Liver (tissue), 9 donors: ENCODE data around the gene ZDHHC14. TPM values are rescaled to one million over a fixed set of nuclear protein-coding genes. Genes with fewer than 3 reads are reported as not detected.
"Not testable (repeated sequence)": the region's sequence is repeated elsewhere in the genome, so short reads cannot be mapped to it uniquely, and the experiment has no call there.

Experiments
- DNase-seq: peaks from one replicate; pipeline ENCODE4 v3.0.0-alpha.2; 2017; ENCODE audit warnings: low spot score
- H3K27ac ChIP-seq, 2 donors: one replicate each; pipeline ENCODE4 v1.7.0; 2013; ENCODE audit warnings: inconsistent platforms in 2 of 2, low read length in 2 of 2, control low read depth in 1 of 2, low read depth in 1 of 2, mild to moderate bottlenecking in 1 of 2
- H3K27me3 ChIP-seq, 4 donors: one replicate each; pipeline versions ENCODE4 v1.6.1 to v1.7.0; 2013; ENCODE audit warnings: low read length in 3 of 4, inconsistent platforms in 1 of 4, mild to moderate bottlenecking in 1 of 4, moderate library complexity in 1 of 4; ENCODE audit not compliant: control insufficient read depth in 4 of 4, insufficient read depth in 4 of 4
- H3K36me3 ChIP-seq, 4 donors: one replicate each; pipeline versions ENCODE4 v1.6.1 to v1.7.0; 2013; ENCODE audit warnings: low read length in 3 of 4, mild to moderate bottlenecking in 3 of 4, low read depth in 1 of 4, moderate library complexity in 1 of 4; ENCODE audit not compliant: control insufficient read depth in 4 of 4, insufficient read depth in 3 of 4
- H3K4me1 ChIP-seq, 4 donors: one replicate each; pipeline versions ENCODE4 v1.6.1 to v1.7.0; 2013; ENCODE audit warnings: low read length in 3 of 4, mild to moderate bottlenecking in 3 of 4, moderate library complexity in 1 of 4; ENCODE audit not compliant: control insufficient read depth in 4 of 4, insufficient read depth in 4 of 4
- H3K4me3 ChIP-seq, 3 donors: one replicate each; pipeline versions ENCODE4 v1.6.1 to v1.7.0; 2013; ENCODE audit warnings: low read length in 3 of 3, control low read depth in 1 of 3, low read depth in 1 of 3, mild to moderate bottlenecking in 1 of 3
- H3K9ac ChIP-seq, 2 donors: one replicate each; pipeline ENCODE4 v1.7.0; 2013; ENCODE audit warnings: low read length in 2 of 2, mild to moderate bottlenecking in 2 of 2, moderate library complexity in 2 of 2, control low read depth in 1 of 2, low read depth in 1 of 2
- H3K9me3 ChIP-seq, 4 donors: one replicate each; pipeline versions ENCODE4 v1.6.1 to v1.7.0; 2013; ENCODE audit warnings: low read length in 3 of 4; ENCODE audit not compliant: control insufficient read depth in 4 of 4
- FOXA2 ChIP-seq: IDR thresholded peaks from 2 replicates; pipeline ENCODE4 v1.6.1; 2016; ENCODE audit warnings: antibody characterized with exemption
- GABPA ChIP-seq, 2 donors: IDR thresholded peaks in 1 of 2; conservative IDR thresholded peaks in 1 of 2; 2 replicates each; pipeline ENCODE4 v1.6.1; 2016; ENCODE audit warnings: antibody characterized with exemption in 2 of 2, mild to moderate bottlenecking in 1 of 2, moderate library complexity in 1 of 2
- HNF4G ChIP-seq: IDR thresholded peaks from 2 replicates; pipeline ENCODE4 v1.6.1; 2016; ENCODE audit warnings: antibody characterized with exemption
- JUND ChIP-seq, 2 donors: IDR thresholded peaks; 2 replicates each; pipeline ENCODE4 v1.6.1; 2016; ENCODE audit warnings: antibody characterized with exemption in 2 of 2
- RAD21 ChIP-seq, 2 donors: IDR thresholded peaks; 2 replicates each; pipeline ENCODE4 v1.6.1; 2016; ENCODE audit warnings: antibody characterized with exemption in 2 of 2, mild to moderate bottlenecking in 2 of 2
- REST ChIP-seq: IDR thresholded peaks from 2 replicates; pipeline ENCODE4 v1.6.1; 2016; ENCODE audit warnings: antibody characterized with exemption, mild to moderate bottlenecking
- SP1 ChIP-seq: IDR thresholded peaks from 2 replicates; pipeline ENCODE4 v1.6.1; 2018; ENCODE audit warnings: antibody characterized with exemption, mild to moderate bottlenecking
- WGBS: extraction: QIAGEN DNeasy Blood & Tissue Kit; methylation state at CpG from one replicate; pipeline ENCODE4 v1.1.7; 2013; 5-methylcytosine and 5-hydroxymethylcytosine counted together
- polyA plus RNA-seq, 2 donors: library from polyadenylated mRNA; stranded (reverse) in 1 of 2; unstranded in 1 of 2; fragments of 200-250 nt in 1 of 2; fragments of >200 nt in 1 of 2; fragmentation: Nextera tagmentation in 1 of 2; extraction: Ambion mirVana in 1 of 2; gene quantifications; one replicate each; pipeline versions ENCODE4 v1.2.1 to v1.2.3, GENCODE V29; 2013 to 2015
- total RNA-seq, 2 donors: library from RNA; depleted of rRNA; stranded (reverse); fragments of >200 nt; gene quantifications; one replicate each; pipeline ENCODE4 v1.2.3, GENCODE V29; 2014
- TF ChIP-seq, protein P1 (sequence below): IDR thresholded peaks from 2 replicates; pipeline ENCODE4 v1.6.1; 2016; ENCODE audit warnings: antibody characterized with exemption
- TF ChIP-seq, protein P2 (sequence below): fragments of 150-350 bp; IDR thresholded peaks from 2 replicates; pipeline ENCODE4 v1.5.1; 2017; ENCODE audit warnings: improper control_type of control experiment, low read depth, low read length; ENCODE audit not compliant: missing input control
- TF ChIP-seq, protein P3 (sequence below): IDR thresholded peaks from 2 replicates; pipeline ENCODE4 v1.6.1; 2016; ENCODE audit warnings: antibody characterized with exemption
- donor health status: healthy.
- donor health status: healthy.
- donor health status: healthy.
- donor health status: healthy.
- donor health status: healthy.

The ZDHHC14 gene
- total and polyA plus RNA-seq, 4 donors = 4.4 to 11.7 (median 8.4) TPM

DNA sequence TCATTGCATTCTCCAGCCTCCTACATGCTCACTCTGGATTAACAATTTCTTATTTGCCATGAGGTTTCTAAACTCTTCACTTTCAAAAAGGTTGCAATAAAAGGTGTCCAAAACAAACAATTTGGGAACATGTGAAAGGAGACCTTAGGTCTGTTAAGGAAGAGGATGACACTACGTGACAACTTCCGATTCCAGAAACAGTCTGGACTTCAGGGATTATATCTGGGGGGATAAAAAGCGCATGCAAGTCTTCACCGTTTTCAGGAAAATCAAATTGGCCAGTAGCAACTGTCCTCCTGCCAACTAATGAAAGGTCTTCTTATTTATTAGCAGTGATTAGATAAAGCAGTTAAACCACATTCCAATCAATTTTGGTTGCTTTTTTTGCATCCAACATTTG, 1.8 kb downstream of the ZDHHC14 start:
- TF ChIP-seq RAD21 (IDR thresholded peaks at IDR 0.05) (peak; percentile 10 to 19), HNF4G (no peak), FOXA2 (no peak)
- TF ChIP-seq, protein P1, sequence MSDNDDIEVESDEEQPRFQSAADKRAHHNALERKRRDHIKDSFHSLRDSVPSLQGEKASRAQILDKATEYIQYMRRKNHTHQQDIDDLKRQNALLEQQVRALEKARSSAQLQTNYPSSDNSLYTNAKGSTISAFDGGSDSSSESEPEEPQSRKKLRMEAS = no peak
- TF ChIP-seq, protein P2, sequence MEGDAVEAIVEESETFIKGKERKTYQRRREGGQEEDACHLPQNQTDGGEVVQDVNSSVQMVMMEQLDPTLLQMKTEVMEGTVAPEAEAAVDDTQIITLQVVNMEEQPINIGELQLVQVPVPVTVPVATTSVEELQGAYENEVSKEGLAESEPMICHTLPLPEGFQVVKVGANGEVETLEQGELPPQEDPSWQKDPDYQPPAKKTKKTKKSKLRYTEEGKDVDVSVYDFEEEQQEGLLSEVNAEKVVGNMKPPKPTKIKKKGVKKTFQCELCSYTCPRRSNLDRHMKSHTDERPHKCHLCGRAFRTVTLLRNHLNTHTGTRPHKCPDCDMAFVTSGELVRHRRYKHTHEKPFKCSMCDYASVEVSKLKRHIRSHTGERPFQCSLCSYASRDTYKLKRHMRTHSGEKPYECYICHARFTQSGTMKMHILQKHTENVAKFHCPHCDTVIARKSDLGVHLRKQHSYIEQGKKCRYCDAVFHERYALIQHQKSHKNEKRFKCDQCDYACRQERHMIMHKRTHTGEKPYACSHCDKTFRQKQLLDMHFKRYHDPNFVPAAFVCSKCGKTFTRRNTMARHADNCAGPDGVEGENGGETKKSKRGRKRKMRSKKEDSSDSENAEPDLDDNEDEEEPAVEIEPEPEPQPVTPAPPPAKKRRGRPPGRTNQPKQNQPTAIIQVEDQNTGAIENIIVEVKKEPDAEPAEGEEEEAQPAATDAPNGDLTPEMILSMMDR = no peak
- no peaks in the 10 kb centered on the region for H3K27me3 ChIP-seq
- DNase-seq = no peak
- peak overlapping the region; percentile 33 to 81 for H3K9ac ChIP-seq
- 23% methylated on average over 4 of the region's 4 CpGs for WGBS
- H3K36me3 ChIP-seq = no peaks in the 10 kb centered on the region
- peaks cover 5 to 29% (median 12%) of the 10 kb centered on the region in 4 donors for H3K4me1 ChIP-seq
- H3K27ac ChIP-seq = peak overlapping the region in 1 of 2 donors; percentile 61
- no peaks in the 10 kb centered on the region for H3K9me3 ChIP-seq
- peak overlapping the region; percentile 85 to 95 (median 94) for H3K4me3 ChIP-seq

- 86% methylated on average over 9 of the region's 9 CpGs for WGBS
- Histone ChIP-seq H3K4me1 (peaks cover 5 to 29% (median 12%) of the 10 kb centered on the region in 4 donors), H3K27me3 (no peaks in the 10 kb centered on the region), H3K36me3 (no peaks in the 10 kb centered on the region), H3K27ac (no peak overlapping the region), H3K4me3 (no peak overlapping the region), H3K9me3 (no peaks in the 10 kb centered on the region), H3K9ac (no peak overlapping the region)
- TF ChIP-seq, protein P2 = no peak
- TF ChIP-seq, protein P3, sequence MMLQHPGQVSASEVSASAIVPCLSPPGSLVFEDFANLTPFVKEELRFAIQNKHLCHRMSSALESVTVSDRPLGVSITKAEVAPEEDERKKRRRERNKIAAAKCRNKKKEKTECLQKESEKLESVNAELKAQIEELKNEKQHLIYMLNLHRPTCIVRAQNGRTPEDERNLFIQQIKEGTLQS = no peak
- TF ChIP-seq JUND (IDR thresholded peaks at IDR 0.05) = no peak
- no peak for TF ChIP-seq GABPA (IDR thresholded peaks at IDR 0.05 in 1 of 2, conservative IDR thresholded peaks at IDR 0.05 in 1 of 2)
- TF ChIP-seq, protein P1 = no peak
- no peak for TF ChIP-seq SP1
- TF ChIP-seq REST = no peak
- DNase-seq = no peak
Observed at GRCh38 chr6:157383471-157383870, 2.5 kb downstream of the ZDHHC14 start.

- not testable (repeated sequence) for H3K9me3 ChIP-seq, H3K36me3 ChIP-seq, H3K27ac ChIP-seq, H3K27me3 ChIP-seq, DNase-seq, H3K4me3 ChIP-seq, H3K9ac ChIP-seq
- H3K4me1 ChIP-seq = peaks cover 3 to 25% (median 8%) of the 10 kb centered on the region in 4 donors
- 98% methylated on average over 4 of the region's 4 CpGs for WGBS
Observed at GRCh38 chr6:157384962-157385361, 4.0 kb downstream of the ZDHHC14 start.
